GM19240 (cell line): ENCODE data around the gene STXBP4.

Experiments
- DNase-seq: peaks from one replicate; pipeline ENCODE4 v3.0.0; 2011; ENCODE audit warnings: low spot score; ENCODE audit not compliant: insufficient read length

STXBP4 gene

DNA sequence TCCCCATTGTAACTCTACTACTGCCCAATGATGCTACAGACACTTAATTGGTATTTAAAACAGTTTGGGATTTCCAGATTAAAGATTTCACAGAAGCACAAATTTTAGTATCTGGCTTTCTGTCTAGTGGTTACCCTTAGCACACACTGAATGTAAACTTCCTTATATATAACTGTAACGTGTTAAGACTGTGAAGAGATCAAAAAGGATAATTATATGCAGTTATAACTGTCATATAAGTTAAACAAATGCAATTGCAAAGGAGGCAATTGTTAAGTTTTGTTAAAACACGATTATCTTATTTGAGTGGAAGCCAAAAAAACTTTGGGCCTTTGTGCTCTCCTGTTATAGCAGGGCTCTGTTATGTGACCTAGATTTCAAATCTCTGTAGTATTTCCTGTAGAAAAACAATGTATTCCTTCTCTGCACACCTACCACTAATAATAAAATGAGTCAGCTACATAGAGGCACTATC is 147.9 kb downstream of the STXBP4 start:
- DNase-seq = no peak

DNA sequence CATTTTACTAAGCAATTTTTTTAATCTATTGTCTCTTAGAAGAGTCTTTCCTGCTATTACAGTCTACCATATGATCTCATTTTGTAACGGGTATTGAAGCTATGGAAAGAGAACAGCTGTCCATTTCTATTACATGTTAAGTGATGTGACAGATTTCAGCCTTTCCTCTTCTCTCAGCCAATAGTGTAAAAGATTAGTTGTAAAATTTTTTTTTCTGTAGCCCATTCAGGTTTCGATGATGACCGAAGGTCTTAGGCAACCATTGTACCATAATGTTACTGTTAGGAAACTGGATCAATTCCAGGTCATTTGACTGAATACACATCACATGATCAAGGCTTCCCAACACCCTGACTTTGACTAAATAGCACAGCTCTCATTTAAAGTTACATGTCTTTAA is 148.6 kb downstream of the STXBP4 start:
- no peak for DNase-seq

DNA sequence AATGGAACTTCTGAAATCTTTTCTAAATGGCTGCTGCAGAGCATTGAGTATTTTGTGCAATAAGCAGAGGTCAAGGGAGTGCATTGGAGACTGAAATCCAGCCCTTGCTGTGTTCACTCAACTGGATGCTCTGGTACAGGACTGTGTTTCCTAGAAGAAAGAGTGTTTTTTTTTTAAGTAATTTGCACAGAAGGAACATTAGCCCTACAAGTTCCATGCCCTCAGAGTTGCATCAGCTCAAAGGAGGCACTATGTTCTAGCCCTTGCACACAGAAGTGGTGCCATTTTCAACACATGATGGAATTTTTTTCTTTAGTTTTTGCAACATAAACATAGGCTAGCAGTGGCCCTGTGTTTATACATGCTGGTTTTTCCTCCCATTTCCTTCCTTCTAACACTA is 152.1 kb downstream of the STXBP4 start:
- DNase-seq = no peak

DNA sequence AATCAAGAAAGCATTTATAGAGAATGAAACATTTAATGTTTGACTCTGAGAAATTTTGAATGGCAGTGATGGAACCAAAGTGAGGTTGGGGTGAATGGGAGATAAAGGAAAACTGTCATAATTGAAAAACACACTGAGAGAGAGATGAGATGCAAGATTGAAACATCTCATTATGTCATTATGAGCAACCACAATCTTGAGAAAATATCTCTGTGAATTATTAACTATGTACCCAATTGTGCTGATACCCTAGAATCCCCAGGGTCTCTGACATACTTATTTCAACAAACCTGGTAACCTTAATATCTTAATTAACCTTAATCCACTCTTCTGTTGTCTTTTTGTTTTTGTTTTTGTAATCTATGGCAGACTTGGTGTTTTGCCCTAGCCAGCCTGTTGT is 152.7 kb downstream of the STXBP4 start:
- no peak for DNase-seq

DNA sequence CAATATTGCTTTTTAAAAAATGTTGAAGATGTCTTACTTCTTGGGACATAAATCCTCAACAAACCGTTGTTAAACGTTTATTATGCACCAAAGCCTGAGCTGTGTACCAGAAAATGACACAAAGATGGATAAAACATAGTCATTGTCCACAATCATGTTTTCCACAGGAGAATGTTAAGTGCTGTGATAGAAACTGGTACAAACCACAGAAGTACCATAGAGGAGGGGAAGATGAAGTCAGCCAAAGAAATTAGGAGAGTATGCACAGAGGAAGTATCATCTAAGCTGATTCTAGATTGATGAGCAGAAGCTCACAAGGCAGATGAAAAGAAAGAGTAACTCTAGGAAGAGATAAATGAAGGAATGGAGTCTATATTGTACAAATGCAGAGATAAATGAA is 153.5 kb downstream of the STXBP4 start:
- no peak for DNase-seq

DNA sequence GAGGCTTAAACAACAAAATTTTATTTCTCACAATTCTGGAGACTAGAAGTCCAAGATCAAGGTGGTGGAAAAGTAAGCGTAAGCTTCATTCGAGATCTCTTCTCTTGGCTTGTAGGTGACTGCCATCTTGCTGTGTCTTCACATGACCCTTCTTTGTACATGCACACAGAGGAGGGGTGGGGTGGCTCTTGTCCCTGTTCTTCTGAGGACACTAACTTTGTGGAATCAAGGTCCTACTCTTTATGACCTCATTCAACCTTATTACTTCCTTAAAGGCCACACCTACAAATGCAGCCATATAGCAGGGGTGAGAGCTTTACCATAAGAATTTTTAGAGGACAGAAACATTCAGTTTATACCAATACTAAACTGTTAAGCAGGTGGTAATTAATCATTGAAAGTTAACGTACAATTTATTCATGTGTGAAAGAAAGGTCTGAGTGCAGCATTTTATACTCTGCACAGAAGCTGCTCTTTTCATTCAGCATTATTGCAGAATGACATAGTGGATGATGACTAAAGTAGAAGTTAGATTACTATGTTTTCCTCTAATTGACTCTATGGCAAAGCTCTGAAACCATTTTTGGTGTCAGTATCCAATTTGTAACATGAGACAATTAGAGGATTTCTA is 156.3 kb downstream of the STXBP4 start:
- DNase-seq = no peak

DNA sequence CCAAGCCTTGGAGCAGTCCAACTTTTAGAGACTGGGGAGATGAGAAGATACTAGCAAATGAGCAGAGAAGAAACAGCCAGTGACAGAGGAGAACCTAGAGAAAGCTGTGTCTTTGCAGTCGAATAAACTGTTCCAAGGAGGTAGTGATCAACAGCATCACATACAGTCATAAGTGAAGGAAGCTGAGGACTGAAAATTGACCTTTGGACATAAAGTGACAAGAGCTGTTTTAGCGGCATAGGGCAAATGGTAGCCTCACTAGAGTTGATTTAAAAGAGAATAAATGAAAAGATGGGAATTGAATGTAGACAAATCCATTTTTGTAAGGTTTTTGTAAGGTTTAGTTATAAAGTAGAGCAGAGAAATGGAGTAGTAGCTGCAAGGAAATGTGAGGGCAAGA is 165.0 kb downstream of the STXBP4 start:
- DNase-seq = no peak

DNA sequence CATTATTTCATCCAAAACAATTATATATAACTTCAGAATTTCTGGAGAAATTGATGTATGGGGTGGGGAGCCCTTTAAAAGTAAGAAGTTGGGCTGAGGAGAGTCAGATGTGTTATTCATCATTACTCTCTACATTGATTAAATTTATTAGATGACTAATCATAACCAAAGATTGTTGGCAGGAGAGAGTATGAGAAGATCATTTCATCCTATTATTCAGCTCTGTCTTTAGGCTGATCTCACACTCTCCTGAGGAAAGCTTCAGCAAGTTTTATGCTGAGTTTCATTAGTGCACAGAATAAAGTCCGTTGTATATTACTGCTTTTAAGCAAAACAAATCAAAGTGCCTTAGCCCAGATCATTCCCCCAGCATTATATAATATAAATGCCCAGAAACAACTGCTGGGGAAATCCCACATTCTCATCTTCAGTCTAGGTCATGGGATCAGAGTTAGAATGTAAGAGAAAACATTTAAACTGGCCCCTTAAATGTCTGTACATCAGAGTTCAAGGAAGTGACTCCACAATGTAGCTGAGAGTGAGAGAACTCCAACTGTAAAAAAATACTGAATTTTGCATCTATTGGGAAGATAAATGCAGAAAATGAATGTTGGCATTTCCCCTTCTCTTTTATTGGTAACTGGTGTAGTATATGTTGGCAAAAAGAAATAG is 166.1 kb downstream of the STXBP4 start:
- DNase-seq = no peak

DNA sequence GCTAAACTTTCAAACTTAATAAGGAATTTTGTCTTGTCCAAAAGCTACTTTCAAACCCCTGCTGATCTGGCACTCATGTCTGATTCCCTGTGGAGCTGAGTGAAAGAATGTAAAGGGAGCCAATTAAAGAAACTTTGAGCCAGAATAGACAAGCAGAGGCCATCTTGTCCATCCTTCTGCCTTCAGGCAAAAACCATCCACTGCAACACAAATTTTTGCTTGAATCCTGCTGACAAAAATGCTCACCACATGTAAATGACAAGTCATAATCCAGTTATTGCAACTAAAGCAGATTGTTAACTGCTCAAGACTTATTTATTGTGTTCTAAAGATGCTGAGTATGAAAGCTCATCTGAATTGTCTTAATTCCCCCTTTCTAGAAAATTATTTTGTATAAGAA is 172.2 kb downstream of the STXBP4 start:
- DNase-seq = no peak

DNA sequence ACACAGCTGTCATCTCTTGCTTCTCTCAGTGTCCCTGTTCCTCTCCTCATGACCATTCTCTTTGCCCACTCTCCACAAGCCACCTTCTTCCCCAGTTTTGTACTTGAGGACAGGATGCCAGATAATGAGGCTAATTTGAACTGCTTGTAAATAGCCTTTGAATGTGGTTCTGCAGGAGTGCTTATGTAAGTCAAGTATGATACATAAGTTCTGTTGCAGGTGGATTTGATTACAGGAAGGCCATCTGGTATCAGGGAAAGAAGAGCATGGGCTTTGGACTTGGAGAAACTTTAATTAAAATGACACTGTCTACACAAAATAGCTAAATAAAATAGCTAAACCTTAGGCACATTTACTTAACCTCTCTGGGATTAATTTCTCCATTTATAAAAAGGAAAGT is 176.0 kb downstream of the STXBP4 start:
- DNase-seq = no peak

DNA sequence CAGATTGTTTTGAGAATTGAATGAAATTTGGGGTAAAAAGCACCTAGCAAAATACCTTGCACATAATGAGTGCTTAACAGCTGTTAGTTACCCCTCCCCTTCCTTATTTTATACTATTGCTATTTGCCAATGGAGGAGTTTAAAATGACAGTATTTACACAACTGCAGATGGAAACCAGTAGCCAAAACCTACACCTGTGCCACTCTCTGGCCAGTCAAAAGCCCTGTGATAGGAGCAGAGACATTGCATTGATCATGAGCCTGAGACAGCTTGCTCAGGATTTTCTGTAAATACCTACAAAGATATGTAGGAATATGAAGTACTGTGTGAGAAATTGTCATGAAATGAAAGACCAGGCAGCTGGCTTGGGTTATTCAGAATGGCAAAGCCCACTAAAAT is 180.9 kb downstream of the STXBP4 start:
- DNase-seq = no peak

DNA sequence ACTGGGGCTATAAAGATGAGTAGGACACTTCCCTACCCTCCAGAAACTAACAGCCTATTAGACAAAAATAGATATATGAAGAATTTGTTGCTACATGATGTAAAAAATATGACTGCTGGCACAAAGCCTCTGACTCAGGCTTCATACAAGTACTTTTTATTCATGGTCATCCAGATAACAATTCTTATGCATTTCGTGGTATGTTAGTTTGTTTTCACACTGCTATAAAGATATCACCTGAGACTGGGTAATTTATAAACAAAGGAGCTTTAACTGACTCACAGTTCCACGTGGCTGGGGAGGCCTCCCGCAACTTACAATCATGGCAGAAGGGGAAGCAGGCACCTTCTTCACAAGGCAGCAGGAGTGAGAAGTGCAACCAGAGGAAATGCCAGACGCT is 183.7 kb downstream of the STXBP4 start:
- no peak for DNase-seq

DNA sequence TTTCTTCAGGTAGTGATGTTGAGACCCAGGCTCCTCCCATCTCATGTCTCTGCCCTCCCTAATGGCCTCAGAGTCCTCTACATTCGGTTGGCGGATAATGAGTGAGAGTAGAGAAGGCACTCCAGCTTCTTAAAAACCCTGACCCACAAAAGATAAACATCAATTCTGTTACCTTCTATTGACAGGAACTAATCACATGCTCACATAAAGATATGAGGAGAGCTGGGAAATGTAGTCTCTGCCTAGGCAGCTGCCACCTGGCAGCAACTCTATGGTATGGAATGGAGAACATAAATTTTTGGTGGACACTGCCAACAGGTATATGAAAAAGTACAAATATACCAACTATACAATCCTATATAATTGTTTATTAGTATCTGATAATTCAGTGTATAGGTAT is 185.5 kb downstream of the STXBP4 start:
- DNase-seq = no peak

DNA sequence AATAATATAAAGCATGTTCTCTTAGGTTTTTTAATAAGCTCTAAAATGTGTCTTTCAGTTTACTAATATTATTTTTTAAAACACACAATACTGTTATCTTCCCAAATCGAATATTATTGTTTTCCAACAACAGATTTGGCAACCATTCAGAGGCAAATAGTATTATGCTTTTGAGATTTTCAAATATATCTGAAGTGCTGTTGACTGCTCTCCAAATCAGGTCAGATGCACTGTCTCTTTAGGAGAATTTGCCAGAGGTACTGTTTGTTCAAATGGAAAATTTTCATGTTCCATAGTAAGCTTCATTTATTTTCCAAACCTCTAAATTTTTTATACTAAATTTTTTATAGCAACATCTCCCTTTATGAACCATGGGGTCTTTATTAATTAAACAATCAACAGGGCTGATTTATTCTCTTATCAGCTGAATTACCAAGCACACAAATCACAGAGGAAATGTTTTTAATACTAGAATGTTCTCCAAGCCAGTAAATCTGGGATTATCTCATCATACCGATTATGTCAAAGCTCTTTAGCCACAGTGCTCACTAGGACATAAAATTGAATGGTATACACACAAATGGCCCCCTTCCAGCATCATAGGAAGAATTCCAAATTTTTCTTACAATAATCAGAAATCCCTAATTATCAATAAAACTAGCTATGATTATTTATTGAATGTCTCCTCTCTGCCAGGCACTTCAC is 187.4 kb downstream of the STXBP4 start:
- no peak for DNase-seq

DNA sequence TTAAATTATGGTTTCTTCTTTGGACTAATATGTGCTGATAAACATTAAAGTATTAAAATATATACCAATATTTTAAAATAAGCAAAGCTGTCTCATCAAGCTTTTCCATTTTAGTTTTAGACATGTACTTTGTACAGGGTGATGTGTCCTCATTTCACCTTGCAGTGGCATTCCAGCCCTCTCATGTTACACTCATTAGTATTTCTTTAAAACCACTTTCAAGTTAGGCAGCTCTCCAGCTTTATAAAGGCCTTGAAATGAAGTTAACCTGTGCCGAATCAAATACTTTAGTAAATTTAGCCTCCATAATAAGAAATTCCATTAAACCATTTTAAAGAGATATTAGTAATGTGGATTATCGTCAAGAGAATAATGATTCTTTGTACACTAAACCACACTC is 188.6 kb downstream of the STXBP4 start:
- no peak for DNase-seq

DNA sequence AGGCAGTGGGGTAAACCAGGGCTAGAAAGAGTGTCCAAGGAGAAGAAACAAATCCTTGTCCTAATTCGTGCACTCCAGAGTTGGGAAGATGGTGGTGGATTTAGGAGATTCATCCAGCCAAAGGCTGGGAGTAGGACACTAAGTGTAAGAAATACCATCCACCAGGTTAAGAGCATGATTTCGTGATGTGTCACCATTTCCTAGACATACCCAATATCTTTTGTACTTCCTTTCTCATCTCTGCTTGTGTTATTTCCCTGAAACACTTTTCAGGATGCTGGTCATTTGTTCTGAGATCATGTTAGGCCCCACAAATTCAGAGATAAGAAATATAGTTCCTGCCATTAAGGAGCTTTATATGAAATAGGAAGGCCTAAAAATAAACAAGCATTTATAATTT is 189.9 kb downstream of the STXBP4 start:
- no peak for DNase-seq

DNA sequence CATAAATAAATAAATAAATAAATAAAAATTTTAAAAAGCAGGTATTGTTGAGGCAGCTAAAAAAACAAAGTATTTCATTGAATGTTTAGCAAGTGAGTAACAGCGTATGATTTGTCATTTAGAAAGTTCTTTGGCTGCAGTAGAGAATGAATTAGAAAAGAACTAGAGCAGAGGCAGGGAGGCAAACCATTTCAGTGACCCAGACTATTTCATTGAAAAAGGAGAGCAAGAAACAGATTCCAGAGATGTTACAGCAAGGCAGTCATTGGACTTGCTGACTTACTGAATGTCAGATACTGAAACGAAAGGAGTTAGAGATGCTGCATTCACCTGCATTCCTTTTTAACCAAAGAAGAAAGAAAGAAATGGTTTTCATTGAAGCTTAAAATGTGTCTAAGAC is 190.7 kb downstream of the STXBP4 start:
- DNase-seq = no peak

DNA sequence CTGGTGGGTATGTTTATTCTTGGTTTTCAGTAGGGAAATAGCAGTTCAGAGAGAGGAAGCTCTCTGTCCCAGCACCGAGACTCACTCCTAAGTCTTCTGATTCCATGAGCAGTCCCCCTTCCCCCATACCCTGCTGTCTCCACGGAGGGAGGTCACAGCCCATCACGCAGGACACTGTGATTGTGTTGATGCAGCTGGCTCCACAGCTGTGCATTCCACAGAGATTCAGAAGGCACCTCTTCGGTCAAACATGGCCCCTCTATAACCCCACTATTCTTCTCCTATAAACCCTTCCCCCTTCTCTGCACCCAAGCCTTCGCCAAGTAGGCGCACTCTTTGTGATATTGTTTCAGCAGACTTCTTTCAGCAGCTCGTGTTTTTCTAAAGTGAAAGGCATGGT is 191.9 kb downstream of the STXBP4 start:
- no peak for DNase-seq

DNA sequence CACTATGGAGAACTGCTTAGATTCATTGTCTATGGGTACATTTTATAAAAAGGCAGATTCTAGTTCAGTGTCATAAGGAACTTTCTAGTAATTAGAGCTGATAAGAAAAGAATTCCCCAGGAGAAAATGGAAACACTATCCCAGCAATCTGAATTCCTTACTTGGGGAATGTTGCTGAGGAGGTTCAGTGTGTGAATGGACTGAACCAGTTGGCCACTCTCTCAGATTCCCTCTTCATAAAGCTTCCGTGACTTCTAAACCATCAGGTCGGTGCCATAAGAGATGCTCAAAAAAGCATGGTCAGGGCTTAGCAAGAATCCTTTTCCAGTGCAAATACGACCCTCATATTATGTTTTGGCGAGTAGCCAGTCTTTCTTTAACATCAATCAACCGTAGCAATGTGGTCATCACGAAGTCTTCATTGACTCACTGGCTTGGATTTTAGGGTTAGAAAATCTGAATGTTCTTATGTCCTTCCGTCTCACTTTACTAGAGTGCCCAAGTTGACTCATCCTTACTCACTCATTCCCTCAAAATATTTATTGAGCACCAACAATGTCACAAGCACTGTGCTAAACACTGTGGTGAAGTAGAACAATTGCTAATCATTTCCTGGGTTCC is 193.5 kb downstream of the STXBP4 start:
- DNase-seq = no peak

DNA sequence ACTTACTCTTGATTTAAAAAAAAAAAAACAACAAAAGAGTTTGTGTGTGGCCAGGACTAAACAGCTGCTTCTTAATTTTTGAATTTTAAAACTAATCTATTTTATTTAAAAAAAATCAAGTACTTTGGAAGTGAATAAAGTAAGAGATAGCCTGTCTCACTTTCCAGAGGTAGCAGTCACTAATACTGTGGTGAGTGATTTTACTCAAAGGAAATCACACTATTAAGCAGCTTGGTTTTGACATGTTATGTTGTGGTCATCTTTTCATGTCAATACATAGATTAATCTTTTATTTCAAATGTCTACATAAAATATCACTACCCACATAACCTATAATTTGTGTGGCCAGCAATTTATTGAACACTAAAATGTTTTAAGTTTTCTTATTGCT is 194.0 kb downstream of the STXBP4 start:
- no peak for DNase-seq

DNA sequence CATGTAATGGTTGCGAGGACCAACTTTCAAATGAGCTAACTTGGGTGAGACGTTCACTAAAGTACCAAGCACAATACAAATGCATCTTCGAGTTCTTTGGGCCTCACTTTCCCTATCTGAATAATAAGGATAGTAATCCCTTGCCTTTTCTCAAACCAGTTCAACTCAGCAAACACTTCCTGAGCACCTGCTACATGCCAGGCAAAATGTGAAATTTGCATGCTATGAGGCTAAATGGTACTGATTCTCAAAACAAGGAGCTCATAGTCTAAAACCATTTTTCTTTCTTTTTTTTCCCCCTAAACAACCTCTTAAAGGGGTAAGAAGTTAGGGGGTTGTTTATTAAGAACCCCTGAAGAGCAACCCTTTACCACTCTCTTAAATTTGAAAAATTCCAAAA is 194.8 kb downstream of the STXBP4 start:
- DNase-seq = no peak

DNA sequence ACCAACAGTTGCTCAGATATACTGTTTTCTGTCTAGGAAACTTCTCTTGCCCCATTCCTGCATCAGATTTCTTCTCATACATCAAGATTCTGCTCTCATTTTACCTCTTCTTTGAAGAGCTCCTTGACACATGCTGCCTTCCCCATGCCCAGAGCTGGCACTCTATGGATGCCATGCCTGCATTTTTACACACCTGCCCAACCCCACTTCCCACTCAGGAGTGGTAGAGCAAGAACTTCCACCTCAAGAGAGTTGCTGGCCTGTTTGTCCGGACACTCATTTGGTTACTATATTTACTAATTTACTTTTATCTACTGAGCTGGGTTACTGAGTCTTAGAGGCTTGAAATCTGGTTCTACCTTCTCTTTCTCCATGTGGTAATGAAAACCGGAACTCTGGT is 197.9 kb downstream of the STXBP4 start:
- DNase-seq = no peak
